ENCODE data around the gene KLHL14. TPM values are rescaled to one million over a fixed set of nuclear protein-coding genes. Genes with fewer than 3 reads are reported as not detected.

Gene KLHL14
- total RNA-seq, 1 experiment from 2014 or later: 0.07 TPM

DNA sequence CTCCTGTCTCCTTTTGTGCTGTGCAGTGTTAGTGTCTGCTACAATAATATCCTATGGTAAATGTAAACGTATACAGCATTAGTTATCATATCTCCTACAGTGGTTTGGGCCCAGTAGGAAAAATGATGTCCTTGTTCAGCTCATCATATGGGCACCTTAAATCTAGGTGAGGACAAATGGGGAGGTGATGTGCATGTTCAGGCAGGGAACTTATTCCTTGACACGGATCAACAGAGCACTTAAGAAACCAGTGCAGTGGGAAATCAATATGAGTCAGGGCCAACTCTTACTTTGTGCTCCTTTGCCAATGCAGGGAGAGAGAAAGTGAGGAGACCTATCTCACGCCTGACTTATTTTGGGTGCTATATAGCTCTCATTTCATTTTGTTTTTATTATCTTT is 76.4 kb downstream of the KLHL14 start:
- intact Hi-C loops (cut with micrococcal nuclease; ENCODE audit: unreplicated experiment): no loop called here
- TF ChIP-seq, protein P1, sequence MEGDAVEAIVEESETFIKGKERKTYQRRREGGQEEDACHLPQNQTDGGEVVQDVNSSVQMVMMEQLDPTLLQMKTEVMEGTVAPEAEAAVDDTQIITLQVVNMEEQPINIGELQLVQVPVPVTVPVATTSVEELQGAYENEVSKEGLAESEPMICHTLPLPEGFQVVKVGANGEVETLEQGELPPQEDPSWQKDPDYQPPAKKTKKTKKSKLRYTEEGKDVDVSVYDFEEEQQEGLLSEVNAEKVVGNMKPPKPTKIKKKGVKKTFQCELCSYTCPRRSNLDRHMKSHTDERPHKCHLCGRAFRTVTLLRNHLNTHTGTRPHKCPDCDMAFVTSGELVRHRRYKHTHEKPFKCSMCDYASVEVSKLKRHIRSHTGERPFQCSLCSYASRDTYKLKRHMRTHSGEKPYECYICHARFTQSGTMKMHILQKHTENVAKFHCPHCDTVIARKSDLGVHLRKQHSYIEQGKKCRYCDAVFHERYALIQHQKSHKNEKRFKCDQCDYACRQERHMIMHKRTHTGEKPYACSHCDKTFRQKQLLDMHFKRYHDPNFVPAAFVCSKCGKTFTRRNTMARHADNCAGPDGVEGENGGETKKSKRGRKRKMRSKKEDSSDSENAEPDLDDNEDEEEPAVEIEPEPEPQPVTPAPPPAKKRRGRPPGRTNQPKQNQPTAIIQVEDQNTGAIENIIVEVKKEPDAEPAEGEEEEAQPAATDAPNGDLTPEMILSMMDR (IDR thresholded peaks at IDR 0.05; ENCODE audit: unreplicated experiment): no peak
- no TSS peak for BruUV-seq (replicated peaks)

DNA sequence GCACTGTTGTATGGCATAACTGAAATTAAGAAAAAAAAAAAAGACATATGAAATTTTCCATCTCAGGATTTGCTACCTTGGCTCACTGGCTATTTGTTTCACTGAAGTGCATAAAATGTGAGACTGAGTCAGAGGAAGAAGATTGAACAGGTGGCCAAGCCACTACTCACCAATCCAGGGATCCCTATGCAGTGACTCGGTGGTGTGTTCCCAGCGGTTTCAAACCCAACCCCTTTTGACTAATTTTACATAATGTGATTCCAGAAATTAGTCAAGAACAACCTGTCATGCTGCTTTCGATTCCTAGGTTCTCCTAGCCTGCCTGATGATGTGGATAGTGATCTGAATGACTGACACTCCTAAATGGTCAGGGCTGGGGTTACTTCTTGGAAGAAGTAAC is 77.3 kb downstream of the KLHL14 start:
- Mint-ChIP-seq H3K4me3 (ENCODE audit: low read depth, unreplicated experiment) (no peak overlapping the region), H3K36me3 (ENCODE audit: insufficient read depth, unreplicated experiment) (peaks cover 5% of the 10 kb centered on the region), H3K9me3 (ENCODE audit: low read depth, unreplicated experiment) (no peaks in the 10 kb centered on the region), H3K4me1 (ENCODE audit: low read depth, unreplicated experiment) (peaks cover 20% of the 10 kb centered on the region), H3K27me3 (ENCODE audit: unreplicated experiment) (no peaks in the 10 kb centered on the region), H3K27ac (ENCODE audit: unreplicated experiment) (no peak overlapping the region)
- TF ChIP-seq, protein P1 (IDR thresholded peaks at IDR 0.05; ENCODE audit: unreplicated experiment): no peak
- CTCF ChIA-PET: no interaction called here
- intact Hi-C loops (cut with micrococcal nuclease; ENCODE audit: unreplicated experiment): no loop called here
- no TSS peak for BruUV-seq (replicated peaks)
- no peak for DNase-seq

More for the DNA sequence above, 76.4 kb downstream of the KLHL14 start:
- H3K36me3 Mint-ChIP-seq (ENCODE audit: insufficient read depth, unreplicated experiment): peaks cover 5% of the 10 kb centered on the region
- H3K27me3 Mint-ChIP-seq (ENCODE audit: unreplicated experiment): no peaks in the 10 kb centered on the region
- DNase-seq: no peak
- H3K9me3 Mint-ChIP-seq (ENCODE audit: low read depth, unreplicated experiment): no peaks in the 10 kb centered on the region
- peaks cover 20% of the 10 kb centered on the region for H3K4me1 Mint-ChIP-seq (ENCODE audit: low read depth, unreplicated experiment)
- H3K4me3 Mint-ChIP-seq (ENCODE audit: low read depth, unreplicated experiment): no peak overlapping the region
- H3K27ac Mint-ChIP-seq (ENCODE audit: unreplicated experiment): no peak overlapping the region
- CTCF ChIA-PET: no interaction called here

DNA sequence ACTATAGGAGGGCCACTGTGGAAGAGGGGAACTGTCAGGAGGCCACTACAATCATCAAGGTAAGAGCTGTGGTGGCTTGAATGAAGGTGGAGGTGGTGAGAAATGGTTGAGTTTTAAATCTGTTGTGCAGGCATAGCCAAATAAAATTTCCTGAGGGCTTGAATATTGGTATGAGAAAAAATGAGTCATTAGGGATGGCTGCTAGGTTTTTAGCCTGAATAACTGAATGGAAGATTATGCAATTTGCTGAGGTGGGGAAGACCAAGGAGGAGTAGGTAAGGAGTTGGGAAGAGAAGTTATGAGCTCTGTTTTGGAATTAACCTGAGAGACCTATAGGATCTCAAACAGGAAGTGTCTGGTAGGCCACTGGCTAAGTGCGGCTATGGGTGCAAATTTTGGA is 84.0 kb downstream of the KLHL14 start:
- CTCF ChIA-PET: no interaction called here
- TF ChIP-seq, protein P1 (IDR thresholded peaks at IDR 0.05; ENCODE audit: unreplicated experiment): no peak
- Mint-ChIP-seq H3K4me1 (ENCODE audit: low read depth, unreplicated experiment) (peaks cover 8% of the 10 kb centered on the region), H3K27ac (ENCODE audit: unreplicated experiment) (no peak overlapping the region), H3K9me3 (ENCODE audit: low read depth, unreplicated experiment) (no peaks in the 10 kb centered on the region), H3K27me3 (ENCODE audit: unreplicated experiment) (no peaks in the 10 kb centered on the region), H3K4me3 (ENCODE audit: low read depth, unreplicated experiment) (no peak overlapping the region), H3K36me3 (ENCODE audit: insufficient read depth, unreplicated experiment) (peaks cover 5% of the 10 kb centered on the region)
- intact Hi-C loops (cut with micrococcal nuclease; ENCODE audit: unreplicated experiment): no loop called here
- no TSS peak for BruUV-seq (replicated peaks)
- DNase-seq: no peak

DNA sequence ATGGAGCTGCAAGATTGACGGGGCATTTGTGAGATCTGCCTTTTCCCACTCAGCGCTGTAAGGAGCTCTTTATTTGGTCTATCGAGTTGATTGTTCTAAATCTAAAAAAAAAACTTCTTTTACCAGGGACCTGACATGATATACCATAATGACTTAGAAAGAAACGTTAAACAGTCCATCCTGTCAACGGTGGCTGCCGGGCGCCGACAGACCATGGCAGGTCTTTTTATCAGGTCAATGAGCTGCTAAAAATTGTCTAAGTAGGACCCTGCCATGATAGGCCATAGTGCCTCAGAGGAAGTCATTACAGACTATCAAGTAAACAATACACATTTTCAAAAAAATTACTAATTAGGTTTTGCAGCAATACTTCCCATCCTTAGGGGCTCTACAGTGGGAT is 87.9 kb downstream of the KLHL14 start:
- H3K9me3 Mint-ChIP-seq (ENCODE audit: low read depth, unreplicated experiment): no peaks in the 10 kb centered on the region
- no peak overlapping the region for H3K4me3 Mint-ChIP-seq (ENCODE audit: low read depth, unreplicated experiment)
- no peak for DNase-seq
- H3K36me3 Mint-ChIP-seq (ENCODE audit: insufficient read depth, unreplicated experiment): no peaks in the 10 kb centered on the region
- no TSS peak for BruUV-seq (replicated peaks)
- H3K27ac Mint-ChIP-seq (ENCODE audit: unreplicated experiment): no peak overlapping the region
- H3K27me3 Mint-ChIP-seq (ENCODE audit: unreplicated experiment): no peaks in the 10 kb centered on the region
- intact Hi-C loops (cut with micrococcal nuclease; ENCODE audit: unreplicated experiment): no loop called here
- CTCF ChIA-PET: interaction anchor here (0.8 to 1.1 kb wide), 2 partner anchors 10 to 22 kb away, joined by 3 to 4 read pairs; no protein-coding TSS in a partner anchor
- no peaks in the 10 kb centered on the region for H3K4me1 Mint-ChIP-seq (ENCODE audit: low read depth, unreplicated experiment)
- TF ChIP-seq, protein P1 (IDR thresholded peaks at IDR 0.05; ENCODE audit: unreplicated experiment): no peak
